HG03520 (cell line): ENCODE results near the gene TAF1L.
"Not testable (repeated sequence)": the region's sequence is repeated elsewhere in the genome, so short reads cannot be mapped to it uniquely, and the experiment has no call there.

Experiments
- ATAC-seq: cut with Tn5 transposase; IDR thresholded peaks from one replicate; pipeline ENCODE4 v1.9.1; 2021; ENCODE audit warnings: mild to moderate bottlenecking, moderate library complexity; ENCODE audit not compliant: unreplicated experiment

Gene TAF1L, protein sequence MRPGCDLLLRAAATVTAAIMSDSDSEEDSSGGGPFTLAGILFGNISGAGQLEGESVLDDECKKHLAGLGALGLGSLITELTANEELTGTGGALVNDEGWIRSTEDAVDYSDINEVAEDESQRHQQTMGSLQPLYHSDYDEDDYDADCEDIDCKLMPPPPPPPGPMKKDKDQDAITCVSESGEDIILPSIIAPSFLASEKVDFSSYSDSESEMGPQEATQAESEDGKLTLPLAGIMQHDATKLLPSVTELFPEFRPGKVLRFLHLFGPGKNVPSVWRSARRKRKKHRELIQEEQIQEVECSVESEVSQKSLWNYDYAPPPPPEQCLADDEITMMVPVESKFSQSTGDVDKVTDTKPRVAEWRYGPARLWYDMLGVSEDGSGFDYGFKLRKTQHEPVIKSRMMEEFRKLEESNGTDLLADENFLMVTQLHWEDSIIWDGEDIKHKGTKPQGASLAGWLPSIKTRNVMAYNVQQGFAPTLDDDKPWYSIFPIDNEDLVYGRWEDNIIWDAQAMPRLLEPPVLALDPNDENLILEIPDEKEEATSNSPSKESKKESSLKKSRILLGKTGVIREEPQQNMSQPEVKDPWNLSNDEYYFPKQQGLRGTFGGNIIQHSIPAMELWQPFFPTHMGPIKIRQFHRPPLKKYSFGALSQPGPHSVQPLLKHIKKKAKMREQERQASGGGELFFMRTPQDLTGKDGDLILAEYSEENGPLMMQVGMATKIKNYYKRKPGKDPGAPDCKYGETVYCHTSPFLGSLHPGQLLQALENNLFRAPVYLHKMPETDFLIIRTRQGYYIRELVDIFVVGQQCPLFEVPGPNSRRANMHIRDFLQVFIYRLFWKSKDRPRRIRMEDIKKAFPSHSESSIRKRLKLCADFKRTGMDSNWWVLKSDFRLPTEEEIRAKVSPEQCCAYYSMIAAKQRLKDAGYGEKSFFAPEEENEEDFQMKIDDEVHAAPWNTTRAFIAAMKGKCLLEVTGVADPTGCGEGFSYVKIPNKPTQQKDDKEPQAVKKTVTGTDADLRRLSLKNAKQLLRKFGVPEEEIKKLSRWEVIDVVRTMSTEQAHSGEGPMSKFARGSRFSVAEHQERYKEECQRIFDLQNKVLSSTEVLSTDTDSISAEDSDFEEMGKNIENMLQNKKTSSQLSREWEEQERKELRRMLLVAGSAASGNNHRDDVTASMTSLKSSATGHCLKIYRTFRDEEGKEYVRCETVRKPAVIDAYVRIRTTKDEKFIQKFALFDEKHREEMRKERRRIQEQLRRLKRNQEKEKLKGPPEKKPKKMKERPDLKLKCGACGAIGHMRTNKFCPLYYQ (N-terminal part only)

DNA sequence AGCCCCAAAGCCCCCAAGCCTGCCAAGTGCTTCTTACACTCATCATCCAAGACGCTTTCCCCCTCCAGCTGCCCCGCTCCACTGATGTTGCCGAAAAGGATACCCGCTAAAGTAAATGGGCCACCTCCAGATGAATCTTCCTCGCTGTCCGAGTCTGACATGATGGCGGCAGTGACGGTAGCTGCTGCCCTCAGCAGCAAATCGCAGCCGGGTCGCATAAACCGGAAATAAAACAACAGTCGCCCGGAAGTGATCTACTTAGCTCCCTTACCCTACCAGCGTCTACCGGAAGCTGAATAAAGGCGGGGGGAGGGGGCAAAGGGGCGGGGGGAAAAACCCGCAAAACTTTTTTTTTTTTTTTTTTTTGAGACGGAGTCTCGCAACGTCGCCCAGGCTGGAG lies at the start of gene TAF1L:
Gene TAF1L, minus strand, starts transcription at position 308 of the 400 bp plus-strand sequence. Its CDS starts 90 bp downstream, at position 218.
- no peak for ATAC-seq

DNA sequence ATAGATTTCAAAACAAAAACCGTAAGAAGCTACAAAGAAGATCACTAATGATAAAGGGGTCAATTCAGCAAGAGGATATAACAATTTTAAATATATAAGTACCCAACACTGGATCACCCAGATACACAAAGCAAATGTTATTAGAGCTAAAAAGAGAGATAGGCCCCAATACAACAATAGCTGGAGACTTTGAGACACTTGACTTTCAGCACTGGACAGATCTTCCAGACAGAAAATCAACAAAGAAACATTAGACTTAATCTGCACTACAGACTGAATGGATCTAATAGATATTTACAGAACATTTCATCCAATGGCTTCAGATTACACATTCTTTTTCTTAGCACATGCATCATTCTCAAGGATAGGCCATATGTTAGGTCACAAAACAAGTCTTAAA lies 46.3 kb upstream of the TAF1L start:
- ATAC-seq, result no peak

DNA sequence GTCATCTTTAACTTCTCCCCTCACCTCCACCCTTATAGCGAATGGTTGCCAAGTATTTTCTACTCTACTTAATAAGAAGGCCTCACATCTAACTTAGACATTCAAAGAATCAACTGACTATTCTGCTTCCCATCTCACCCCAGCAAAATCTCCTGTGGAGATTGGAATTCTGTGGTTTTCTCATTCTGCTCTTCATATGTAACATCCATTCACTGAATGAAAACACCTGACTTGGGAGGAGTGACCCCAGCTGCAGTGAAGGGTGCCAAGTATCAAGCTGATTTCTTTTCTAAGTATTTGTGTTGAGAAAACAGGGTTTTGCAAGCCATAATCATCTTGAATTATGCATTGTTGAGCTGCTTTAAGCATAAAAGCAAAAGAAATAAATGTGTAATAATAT lies 42.5 kb upstream of the TAF1L start:
- no peak for ATAC-seq

DNA sequence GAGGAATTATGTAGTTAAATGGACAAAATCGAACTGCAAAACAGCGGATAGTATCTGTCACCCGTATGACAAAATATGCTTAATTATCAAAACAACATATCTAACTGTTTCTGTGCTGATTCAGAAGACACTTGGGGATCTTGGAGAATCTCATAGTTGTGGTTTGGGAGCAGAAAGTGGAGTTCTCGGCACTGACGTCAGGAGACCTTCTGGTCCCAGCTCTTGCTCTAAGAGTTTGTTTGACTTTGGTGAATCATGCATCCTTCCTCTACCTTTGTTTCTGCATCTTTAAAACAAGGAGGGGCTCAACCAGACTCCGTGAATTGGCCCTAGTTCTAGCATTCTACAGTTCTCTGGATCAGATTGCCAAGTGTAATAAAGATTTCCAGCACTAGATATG lies 37.0 kb upstream of the TAF1L start:
- no peak for ATAC-seq

DNA sequence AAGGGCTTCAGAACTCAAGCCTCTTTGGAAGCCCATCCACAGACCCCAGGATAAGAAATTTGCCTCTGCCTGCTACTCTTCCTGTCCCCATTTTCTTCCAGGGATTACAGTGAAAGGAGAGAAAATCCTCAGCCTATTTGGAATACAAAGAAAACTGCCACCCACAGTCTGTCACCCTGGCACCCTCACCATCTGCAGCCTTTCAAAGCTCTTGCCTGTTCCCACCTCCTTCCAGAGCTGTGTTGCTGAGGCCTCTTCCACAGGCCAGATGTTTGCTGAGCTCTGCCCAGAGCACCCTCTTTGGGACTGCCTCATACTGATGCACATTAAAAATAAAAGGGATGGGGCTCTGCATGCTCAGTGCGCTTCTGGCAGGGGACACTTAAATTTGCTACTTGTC lies 35.9 kb upstream of the TAF1L start:
- ATAC-seq, result no peak

DNA sequence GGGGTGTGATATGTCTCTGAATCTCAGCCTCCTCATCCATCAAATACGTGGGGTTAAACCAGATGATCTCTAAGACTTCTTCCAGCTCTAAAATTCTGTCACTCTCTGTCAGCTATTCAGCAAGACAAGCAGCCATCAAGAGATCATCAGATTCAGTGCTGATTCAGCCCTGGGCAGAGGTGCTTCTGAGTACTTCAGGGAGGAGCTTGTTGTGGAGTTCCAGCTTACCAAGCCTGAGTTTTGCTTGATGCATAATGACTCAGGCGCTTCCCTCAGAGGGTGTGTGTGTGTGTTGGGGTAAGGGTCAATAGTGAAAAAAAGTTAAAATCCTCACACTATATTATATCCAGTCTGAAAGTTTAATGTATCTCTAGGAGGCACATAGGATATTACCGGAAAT lies 29.6 kb upstream of the TAF1L start:
- ATAC-seq, result no peak

DNA sequence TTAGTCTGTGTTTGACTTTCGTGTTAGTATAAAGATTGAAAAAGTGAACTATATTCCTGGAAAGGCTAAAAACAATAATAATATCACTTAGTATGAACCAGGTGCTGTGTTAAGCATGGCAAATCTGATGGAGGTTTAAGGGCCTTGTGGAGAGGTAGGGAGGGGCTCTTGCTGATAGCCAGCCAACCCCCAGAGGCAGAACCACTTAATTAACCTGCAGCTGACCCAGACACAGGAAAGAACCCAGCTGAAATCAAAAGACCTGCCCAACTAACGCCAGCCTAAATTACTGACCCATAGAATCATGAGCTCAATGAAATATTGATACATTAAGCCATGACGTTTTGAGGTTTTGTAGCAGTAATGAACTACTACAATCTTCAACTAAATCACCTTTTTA lies 28.3 kb upstream of the TAF1L start:
- ATAC-seq, result no peak

DNA sequence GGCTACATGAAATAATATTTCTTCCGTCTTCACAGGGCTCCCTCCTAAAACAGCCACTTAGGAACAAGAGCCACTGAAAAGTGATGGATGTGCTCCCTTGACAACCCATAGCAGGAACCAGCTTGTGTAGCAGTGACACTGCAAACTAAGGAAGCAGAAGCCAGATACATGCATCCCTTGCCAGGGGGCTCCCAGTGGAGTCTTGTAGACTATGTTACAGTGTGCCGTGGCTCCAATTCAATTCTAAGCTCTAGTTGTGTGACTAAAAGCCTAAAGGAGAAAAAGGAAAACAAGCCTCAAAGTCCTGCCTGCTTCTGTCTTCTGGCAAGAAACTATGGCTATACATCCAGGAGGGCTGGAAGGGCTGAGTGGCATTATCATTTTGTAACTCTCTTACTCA lies 12.2 kb upstream of the TAF1L start:
- ATAC-seq, result no peak

DNA sequence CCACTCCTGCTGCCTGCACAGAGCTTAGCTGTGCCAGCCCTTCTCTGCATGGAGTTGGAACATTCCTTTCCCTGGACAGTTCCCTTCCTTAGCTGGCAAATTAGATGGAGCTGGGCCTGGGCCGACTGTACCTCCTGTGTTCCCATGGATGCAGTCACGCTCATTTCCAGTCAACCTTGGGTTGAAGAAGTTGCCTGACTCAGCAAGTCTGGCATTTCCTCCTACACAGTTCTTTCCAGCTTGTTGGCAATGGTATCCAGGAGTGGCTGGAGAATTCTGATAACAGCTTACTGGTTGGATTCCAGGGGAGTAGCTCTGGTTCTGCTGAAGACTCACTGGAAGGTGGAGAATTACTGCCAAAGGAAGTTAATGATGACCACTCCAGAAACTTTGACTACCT lies 9.2 kb upstream of the TAF1L start:
- no peak for ATAC-seq

DNA sequence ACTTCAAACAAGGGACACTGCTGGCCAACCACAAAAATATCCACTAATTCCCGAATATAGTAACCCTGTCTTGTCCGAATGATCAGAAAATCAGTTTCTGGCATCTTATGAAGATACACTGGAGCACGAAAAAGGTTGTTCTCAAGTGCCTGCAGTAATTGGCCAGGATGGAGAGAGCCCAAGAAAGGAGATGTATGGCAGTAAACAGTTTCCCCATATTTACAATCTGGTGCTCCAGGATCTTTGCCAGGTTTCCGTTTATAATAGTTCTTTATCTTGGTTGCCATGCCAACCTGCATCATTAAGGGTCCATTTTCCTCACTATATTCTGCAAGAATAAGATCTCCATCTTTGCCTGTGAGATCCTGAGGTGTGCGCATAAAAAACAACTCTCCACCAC lies 2.3 kb downstream of the TAF1L start:
- ATAC-seq, result not testable (repeated sequence)

DNA sequence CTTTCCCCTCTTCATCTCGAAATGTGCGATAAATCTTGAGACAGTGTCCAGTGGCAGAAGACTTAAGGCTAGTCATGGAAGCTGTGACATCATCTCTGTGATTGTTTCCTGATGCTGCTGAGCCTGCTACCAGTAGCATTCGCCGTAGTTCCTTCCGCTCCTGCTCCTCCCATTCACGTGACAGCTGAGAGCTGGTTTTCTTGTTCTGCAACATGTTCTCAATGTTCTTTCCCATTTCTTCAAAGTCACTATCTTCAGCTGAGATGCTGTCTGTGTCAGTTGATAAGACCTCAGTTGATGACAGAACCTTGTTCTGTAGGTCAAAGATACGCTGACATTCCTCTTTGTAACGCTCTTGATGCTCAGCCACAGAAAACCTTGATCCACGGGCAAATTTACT lies 3.5 kb downstream of the TAF1L start:
- ATAC-seq, result no peak

DNA sequence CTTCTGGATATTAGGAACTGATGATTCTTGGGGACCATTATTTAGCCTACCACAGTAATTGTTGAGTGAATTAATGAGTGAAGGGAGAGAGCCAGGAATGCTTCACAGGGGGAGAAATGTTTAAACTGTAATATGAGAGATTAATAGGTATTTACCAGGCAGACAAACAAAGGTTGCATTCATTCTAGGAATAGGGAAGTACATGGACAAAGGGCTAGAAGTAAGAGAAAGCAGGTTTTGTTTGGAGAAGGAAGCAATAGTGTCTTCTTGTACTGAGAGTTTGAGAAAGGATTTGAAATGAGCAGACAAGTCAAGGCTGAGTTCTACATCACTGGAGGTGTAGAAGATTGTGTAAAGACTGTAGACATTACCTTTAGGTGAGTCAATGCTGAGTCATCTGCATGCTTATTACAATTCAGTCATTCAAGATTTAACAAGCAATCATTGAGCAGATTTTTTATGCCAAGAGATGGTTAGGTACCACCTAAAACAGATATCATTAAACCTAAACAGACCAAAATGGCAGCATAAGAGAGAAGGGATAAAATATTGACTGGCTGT lies 8.0 kb downstream of the TAF1L start:
- no peak for ATAC-seq

DNA sequence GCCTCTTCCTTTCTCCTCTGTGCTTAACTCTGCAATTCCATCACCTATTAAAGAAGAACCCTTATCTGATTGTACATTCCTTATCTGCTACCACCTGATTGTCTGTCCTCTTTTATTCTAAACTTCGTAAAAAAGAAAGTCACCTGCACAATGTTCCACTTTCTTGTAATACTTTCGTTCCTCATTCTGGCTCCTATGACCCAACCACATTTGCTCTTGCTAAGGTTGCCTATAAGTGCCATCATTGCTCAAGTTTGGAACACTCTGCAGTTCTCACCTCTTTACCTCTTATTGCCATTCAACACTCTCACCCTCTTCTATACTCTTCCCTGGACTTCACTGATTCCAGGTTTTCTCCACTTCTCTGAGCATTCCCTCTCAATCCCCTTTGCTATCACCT lies 10.1 kb downstream of the TAF1L start:
- no peak for ATAC-seq

DNA sequence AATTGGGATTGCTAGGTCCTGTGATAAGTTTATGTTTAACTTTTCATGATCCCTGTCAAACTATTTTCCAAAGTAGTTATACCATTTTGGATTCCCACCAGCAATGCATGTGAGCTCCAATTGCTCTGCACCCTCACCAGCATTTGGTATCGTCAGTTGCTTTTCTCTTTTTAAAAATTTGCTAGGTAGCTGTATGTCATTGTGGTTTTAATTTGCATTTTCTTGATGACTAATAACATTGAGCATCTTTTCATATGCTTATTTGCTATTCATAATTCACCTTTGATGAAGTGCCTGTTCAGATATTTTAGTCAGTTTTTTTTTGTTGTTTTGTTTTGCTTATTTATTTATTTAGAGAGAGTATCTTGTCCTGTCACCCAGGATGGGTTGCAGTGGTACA lies 12.5 kb downstream of the TAF1L start:
- no peak for ATAC-seq

DNA sequence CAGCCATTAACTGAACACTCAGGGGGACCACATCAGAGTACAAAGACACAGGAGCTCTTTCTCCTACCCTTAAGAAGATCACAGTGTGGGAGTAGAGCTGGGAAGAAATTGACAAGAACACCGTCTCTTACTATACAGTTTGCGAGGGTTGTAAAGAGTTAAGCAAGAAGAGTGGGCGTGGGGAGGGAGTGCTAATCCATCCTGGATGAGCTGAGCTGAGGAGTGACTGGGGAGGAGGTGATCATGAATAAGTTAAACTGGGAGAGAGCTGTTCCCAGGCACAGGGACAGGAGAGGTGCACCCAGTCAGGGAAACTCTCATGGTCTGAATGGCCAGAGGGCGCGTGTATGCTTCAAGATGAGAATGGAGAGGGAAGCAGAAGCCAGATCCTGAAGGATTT lies 17.2 kb downstream of the TAF1L start:
- no peak for ATAC-seq

DNA sequence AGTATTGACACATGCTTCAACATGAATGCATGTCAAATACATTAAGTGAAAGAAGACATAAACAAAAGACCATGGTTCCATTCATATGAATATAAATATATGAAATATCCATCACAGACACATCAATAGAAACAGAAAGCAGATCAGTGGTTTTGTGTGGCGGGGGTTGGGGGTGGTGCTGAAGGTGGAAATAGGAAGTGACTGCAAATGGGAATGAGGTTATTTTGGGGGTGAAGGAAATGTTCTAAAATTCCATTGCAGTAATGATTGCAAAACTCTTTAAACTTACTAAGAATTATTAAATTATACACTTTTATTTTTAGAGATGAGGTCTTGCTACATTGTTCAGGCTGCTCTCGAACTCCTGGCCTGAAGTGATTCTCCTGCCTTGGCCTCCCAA lies 28.7 kb downstream of the TAF1L start:
- no peak for ATAC-seq

DNA sequence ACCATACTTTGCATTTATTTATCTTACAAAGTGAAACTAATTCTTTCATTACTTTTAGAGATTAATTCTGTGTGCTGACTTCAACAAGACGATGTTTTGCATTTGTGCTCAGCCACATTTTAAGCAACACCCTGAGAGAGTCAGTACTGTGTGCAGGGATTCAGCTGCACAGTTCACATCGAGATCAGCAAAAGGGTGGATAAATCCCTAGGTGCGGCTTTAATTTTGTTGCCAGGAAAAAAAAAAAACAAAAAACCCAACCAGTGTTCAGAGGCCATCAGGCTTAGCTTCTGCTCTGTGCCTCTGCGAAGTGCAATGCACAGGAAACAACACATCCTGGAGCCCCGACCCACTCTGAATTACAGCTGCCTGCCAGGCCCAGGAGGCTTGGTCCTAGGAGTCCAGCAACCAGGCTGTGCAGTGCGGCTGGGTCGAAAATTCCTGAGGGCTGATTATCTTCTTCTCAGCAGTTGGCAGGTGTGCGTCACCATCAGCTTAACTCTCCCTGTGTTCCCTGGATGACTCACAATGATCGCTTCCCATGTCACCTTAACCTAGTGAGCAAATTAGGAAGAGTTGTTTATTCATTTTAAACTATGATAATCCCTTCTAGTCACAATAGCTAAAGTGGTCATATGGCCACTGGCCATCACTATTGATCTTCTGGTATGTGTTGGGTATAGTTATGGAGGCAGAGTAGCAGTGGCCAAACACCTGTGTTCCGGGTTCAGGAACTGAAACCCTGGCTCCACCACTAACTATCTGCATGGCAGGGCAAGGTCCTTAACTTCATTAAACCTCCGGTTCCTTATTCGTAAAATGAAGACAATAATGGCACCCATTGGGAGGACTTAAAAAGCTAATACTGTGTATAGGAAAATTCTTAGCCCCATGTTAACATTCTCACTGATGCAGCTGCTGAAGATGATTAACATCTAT lies 31.3 kb downstream of the TAF1L start:
- ATAC-seq, result peak; percentile 63

DNA sequence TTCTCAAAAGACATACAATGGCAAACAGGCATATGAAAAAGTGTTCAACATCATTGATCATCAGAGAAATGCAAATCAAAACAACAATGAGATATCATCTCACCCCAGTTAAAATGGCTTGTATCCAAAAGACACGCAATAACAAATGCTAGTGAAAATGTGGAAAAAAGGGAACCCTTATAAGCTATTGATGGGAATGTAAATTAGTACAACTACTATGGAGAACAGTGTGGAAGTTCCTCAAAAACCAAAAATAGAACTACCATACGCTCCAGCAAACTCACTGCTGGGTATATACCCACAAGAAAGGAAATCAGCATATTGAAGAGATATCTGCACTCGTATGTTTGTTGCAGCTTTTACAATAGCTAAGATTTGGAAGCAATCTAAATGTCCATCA lies 36.4 kb downstream of the TAF1L start:
- ATAC-seq, result not testable (repeated sequence)

DNA sequence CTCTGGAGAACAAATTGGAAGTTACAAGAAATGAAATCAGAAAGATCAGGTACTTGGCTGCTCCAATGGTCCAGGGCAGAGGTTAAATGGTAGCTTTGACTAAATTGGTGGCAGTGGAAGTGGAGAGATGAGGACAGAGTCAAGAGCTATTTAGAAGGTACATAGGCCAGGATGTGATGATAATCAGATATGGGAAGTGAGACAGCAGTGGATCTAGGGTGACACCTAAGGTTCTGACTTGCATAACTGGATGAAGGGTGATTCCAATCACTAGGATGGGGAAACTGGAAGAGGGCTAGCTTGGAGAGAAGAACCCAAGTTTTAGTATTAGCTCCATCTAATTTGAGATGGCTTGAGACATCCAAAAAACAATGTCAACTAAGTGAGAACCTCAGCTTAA lies 38.5 kb downstream of the TAF1L start:
- no peak for ATAC-seq
